ENCODE results near the gene FBXO34. TPM values are rescaled to one million over a fixed set of nuclear protein-coding genes. Genes with fewer than 3 reads are reported as not detected.

FBXO34 gene
- total RNA-seq, 1 experiment from 2014 or later: 13.9 TPM

DNA sequence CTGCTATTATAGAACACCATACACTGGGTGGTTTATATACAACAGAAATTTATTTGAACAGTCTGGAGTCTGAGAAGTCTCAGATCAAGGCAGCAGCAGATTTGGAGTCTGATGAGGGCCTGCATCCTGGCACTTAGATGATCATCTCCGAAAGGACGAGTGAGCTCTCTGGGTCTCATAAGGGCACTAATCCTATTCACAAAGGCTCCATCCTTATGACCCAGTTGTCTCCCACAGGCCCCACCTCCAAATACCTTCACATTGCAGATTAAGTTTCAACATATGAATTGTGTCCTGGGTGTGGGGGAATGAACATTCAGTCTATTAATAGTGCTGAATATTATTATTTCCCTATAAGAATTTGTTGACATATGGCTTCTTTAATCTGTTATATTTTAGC, 53.6 kb downstream of the FBXO34 start:
- Mint-ChIP-seq H3K9me3 (no peaks in the 10 kb centered on the region), H3K4me1 (peaks cover 16% of the 10 kb centered on the region; the same call in 1 of the 2 replicates), H3K27ac (no peak overlapping the region), H3K4me3 (no peak overlapping the region), H3K27me3 (ENCODE audit: low read depth) (no peaks in the 10 kb centered on the region), H3K36me3 (peaks cover 3% of the 10 kb centered on the region; the same call in 1 of the 2 replicates)
- no peak for DNase-seq (ENCODE audit: low spot score)
- TF ChIP-seq TCF7 (CRISPR knock-in tag; IDR thresholded peaks at IDR 0.05; ENCODE audit: low read depth): no peak
- TF ChIP-seq ELF4 (CRISPR knock-in tag; IDR thresholded peaks at IDR 0.05; ENCODE audit: low read depth): no peak
- no peak for TF ChIP-seq HMGA2 (CRISPR knock-in tag; IDR thresholded peaks at IDR 0.05)
- TF ChIP-seq ZNF512 (CRISPR knock-in tag; IDR thresholded peaks at IDR 0.05; ENCODE audit: borderline replicate concordance): no peak
- no peak for TF ChIP-seq NFATC4 (CRISPR knock-in tag; IDR thresholded peaks at IDR 0.05)
- TF ChIP-seq JAZF1 (CRISPR knock-in tag; IDR thresholded peaks at IDR 0.05): no peak
- POLR2A ChIA-PET: no interaction called here
- CTCF ChIA-PET: no interaction called here
- no peak for ATAC-seq

DNA sequence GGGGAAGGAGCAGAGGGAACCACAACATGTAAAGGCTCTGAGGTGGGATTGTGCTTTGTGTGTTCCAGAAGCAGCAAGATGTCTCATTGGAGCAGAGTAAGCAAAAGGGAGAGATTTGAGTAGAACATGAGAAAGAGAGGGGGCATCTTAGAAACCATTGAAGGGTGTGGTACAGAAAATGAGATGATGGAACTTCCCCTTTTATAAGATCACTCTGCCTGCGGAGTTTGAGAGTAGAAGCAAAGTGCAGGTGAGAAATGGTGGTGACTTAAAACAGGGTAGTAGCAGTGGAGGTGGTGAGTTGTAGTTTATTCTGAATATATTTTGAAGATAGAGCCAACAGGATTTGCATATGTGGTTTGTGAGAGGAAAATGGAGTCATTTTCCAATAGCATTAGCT, 56.0 kb downstream of the FBXO34 start:
- TF ChIP-seq ETV6 (CRISPR knock-in tag; IDR thresholded peaks at IDR 0.05): no peak
- TF ChIP-seq ZNF416 (CRISPR knock-in tag; IDR thresholded peaks at IDR 0.05): no peak

GRCh38 chr14:55328317-55328716, 57.1 kb downstream of the FBXO34 start:
- no peak overlapping the region for H3K27ac Mint-ChIP-seq
- H3K9me3 Mint-ChIP-seq: no peaks in the 10 kb centered on the region
- H3K4me1 Mint-ChIP-seq: peaks cover 16% of the 10 kb centered on the region
- H3K4me3 Mint-ChIP-seq: no peak overlapping the region
- POLR2A ChIA-PET: no interaction called here
- DNase-seq (ENCODE audit: low spot score) (no peak), ATAC-seq (no peak)
- CTCF ChIA-PET: interaction anchor here (0.9 kb wide), 1 partner anchor 26 kb away, joined by 4 read pairs; no protein-coding TSS in a partner anchor
- H3K36me3 Mint-ChIP-seq: no peaks in the 10 kb centered on the region
- no peaks in the 10 kb centered on the region for H3K27me3 Mint-ChIP-seq (ENCODE audit: low read depth)
- no peak for TF ChIP-seq TP53 (CRISPR knock-in tag; IDR thresholded peaks at IDR 0.05)
- TF ChIP-seq, protein P1, sequence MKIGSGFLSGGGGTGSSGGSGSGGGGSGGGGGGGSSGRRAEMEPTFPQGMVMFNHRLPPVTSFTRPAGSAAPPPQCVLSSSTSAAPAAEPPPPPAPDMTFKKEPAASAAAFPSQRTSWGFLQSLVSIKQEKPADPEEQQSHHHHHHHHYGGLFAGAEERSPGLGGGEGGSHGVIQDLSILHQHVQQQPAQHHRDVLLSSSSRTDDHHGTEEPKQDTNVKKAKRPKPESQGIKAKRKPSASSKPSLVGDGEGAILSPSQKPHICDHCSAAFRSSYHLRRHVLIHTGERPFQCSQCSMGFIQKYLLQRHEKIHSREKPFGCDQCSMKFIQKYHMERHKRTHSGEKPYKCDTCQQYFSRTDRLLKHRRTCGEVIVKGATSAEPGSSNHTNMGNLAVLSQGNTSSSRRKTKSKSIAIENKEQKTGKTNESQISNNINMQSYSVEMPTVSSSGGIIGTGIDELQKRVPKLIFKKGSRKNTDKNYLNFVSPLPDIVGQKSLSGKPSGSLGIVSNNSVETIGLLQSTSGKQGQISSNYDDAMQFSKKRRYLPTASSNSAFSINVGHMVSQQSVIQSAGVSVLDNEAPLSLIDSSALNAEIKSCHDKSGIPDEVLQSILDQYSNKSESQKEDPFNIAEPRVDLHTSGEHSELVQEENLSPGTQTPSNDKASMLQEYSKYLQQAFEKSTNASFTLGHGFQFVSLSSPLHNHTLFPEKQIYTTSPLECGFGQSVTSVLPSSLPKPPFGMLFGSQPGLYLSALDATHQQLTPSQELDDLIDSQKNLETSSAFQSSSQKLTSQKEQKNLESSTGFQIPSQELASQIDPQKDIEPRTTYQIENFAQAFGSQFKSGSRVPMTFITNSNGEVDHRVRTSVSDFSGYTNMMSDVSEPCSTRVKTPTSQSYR (CRISPR knock-in tag; IDR thresholded peaks at IDR 0.05): no peak
- TF ChIP-seq IRF1 (CRISPR knock-in tag; IDR thresholded peaks at IDR 0.05): no peak
- TF ChIP-seq CREM (CRISPR knock-in tag; IDR thresholded peaks at IDR 0.05): no peak
- TF ChIP-seq, protein P2, sequence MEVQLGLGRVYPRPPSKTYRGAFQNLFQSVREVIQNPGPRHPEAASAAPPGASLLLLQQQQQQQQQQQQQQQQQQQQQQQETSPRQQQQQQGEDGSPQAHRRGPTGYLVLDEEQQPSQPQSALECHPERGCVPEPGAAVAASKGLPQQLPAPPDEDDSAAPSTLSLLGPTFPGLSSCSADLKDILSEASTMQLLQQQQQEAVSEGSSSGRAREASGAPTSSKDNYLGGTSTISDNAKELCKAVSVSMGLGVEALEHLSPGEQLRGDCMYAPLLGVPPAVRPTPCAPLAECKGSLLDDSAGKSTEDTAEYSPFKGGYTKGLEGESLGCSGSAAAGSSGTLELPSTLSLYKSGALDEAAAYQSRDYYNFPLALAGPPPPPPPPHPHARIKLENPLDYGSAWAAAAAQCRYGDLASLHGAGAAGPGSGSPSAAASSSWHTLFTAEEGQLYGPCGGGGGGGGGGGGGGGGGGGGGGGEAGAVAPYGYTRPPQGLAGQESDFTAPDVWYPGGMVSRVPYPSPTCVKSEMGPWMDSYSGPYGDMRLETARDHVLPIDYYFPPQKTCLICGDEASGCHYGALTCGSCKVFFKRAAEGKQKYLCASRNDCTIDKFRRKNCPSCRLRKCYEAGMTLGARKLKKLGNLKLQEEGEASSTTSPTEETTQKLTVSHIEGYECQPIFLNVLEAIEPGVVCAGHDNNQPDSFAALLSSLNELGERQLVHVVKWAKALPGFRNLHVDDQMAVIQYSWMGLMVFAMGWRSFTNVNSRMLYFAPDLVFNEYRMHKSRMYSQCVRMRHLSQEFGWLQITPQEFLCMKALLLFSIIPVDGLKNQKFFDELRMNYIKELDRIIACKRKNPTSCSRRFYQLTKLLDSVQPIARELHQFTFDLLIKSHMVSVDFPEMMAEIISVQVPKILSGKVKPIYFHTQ (CRISPR knock-in tag; IDR thresholded peaks at IDR 0.05): no peak
- TF ChIP-seq ZNF671 (CRISPR knock-in tag; IDR thresholded peaks at IDR 0.05): no peak
- TF ChIP-seq, protein P3, sequence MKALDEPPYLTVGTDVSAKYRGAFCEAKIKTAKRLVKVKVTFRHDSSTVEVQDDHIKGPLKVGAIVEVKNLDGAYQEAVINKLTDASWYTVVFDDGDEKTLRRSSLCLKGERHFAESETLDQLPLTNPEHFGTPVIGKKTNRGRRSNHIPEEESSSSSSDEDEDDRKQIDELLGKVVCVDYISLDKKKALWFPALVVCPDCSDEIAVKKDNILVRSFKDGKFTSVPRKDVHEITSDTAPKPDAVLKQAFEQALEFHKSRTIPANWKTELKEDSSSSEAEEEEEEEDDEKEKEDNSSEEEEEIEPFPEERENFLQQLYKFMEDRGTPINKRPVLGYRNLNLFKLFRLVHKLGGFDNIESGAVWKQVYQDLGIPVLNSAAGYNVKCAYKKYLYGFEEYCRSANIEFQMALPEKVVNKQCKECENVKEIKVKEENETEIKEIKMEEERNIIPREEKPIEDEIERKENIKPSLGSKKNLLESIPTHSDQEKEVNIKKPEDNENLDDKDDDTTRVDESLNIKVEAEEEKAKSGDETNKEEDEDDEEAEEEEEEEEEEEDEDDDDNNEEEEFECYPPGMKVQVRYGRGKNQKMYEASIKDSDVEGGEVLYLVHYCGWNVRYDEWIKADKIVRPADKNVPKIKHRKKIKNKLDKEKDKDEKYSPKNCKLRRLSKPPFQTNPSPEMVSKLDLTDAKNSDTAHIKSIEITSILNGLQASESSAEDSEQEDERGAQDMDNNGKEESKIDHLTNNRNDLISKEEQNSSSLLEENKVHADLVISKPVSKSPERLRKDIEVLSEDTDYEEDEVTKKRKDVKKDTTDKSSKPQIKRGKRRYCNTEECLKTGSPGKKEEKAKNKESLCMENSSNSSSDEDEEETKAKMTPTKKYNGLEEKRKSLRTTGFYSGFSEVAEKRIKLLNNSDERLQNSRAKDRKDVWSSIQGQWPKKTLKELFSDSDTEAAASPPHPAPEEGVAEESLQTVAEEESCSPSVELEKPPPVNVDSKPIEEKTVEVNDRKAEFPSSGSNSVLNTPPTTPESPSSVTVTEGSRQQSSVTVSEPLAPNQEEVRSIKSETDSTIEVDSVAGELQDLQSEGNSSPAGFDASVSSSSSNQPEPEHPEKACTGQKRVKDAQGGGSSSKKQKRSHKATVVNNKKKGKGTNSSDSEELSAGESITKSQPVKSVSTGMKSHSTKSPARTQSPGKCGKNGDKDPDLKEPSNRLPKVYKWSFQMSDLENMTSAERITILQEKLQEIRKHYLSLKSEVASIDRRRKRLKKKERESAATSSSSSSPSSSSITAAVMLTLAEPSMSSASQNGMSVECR (CRISPR knock-in tag; IDR thresholded peaks at IDR 0.05; ENCODE audit: borderline replicate concordance): no peak
- TF ChIP-seq FOXK1 (CRISPR knock-in tag; IDR thresholded peaks at IDR 0.05): no peak
- no peak for TF ChIP-seq ATF2 (CRISPR knock-in tag; IDR thresholded peaks at IDR 0.05; ENCODE audit: borderline replicate concordance, low read depth)

More for the DNA sequence above, 56.0 kb downstream of the FBXO34 start:
- DNase-seq (ENCODE audit: low spot score): no peak
- Mint-ChIP-seq H3K9me3 (no peaks in the 10 kb centered on the region), H3K4me3 (no peak overlapping the region), H3K4me1 (peaks cover 16% of the 10 kb centered on the region; the same call in 1 of the 2 replicates), H3K36me3 (no peaks in the 10 kb centered on the region), H3K27ac (no peak overlapping the region; the same call in 1 of the 2 replicates), H3K27me3 (ENCODE audit: low read depth) (no peaks in the 10 kb centered on the region)
- CTCF ChIA-PET: no interaction called here
- POLR2A ChIA-PET: no interaction called here
- ATAC-seq: no peak
